Putamen (tissue), 1 donor: Measurements from ENCODE around the gene ENKD1.

Experiments
- DNase-seq: peaks from one replicate; pipeline ENCODE4 v3.0.0-alpha.2; 2016; ENCODE audit warnings: low spot score

The ENKD1 gene

GRCh38 chr16:67663151-67663876 lies 3.2 kb downstream of the ENKD1 start:
- no peak for DNase-seq

GRCh38 chr16:67662653-67663010 lies 3.9 kb downstream of the ENKD1 start:
- DNase-seq = no peak

GRCh38 chr16:67661886-67662652 lies 4.5 kb downstream of the ENKD1 start:
- no peak for DNase-seq

- no peak for DNase-seq
These were observed 5.3 kb downstream of the ENKD1 start for GRCh38 chr16:67661101-67661761.

- peak; percentile 98 for DNase-seq
These were observed 6.0 kb downstream of the ENKD1 start, which contains the start of gene PARD6A for GRCh38 chr16:67660564-67661028. TSS of gene PARD6A (plus strand) at chr16:67660960. CDS start at chr16:67661039, 79 bp downstream.

GRCh38 chr16:67659675-67660563 lies 6.6 kb downstream of the ENKD1 start, which contains the start of gene ACD:
TSS of gene ACD (minus strand) at chr16:67660260. CDS start at chr16:67660220, 40 bp downstream.
- peak; percentile 93 for DNase-seq

- DNase-seq = no peak
These were observed 7.5 kb downstream of the ENKD1 start for GRCh38 chr16:67658849-67659674.

- DNase-seq = no peak
These were observed 8.6 kb downstream of the ENKD1 start for GRCh38 chr16:67657751-67658518.

- DNase-seq = no peak
These were observed 9.4 kb downstream of the ENKD1 start for GRCh38 chr16:67657017-67657608.

- no peak for DNase-seq
These were observed 10.1 kb downstream of the ENKD1 start for GRCh38 chr16:67656344-67657016.

GRCh38 chr16:67655363-67655762 lies 11.2 kb downstream of the ENKD1 start:
- DNase-seq = no peak

- DNase-seq = no peak
These were observed 12.1 kb downstream of the ENKD1 start for GRCh38 chr16:67654403-67654911.

GRCh38 chr16:67653789-67654402 lies 12.7 kb downstream of the ENKD1 start:
- no peak for DNase-seq

GRCh38 chr16:67653128-67653788 lies 13.3 kb downstream of the ENKD1 start:
- no peak for DNase-seq

- no peak for DNase-seq
These were observed 13.9 kb downstream of the ENKD1 start for GRCh38 chr16:67652578-67653127.

GRCh38 chr16:67651847-67652246 lies 14.7 kb downstream of the ENKD1 start:
- no peak for DNase-seq

- no peak for DNase-seq
These were observed 15.5 kb downstream of the ENKD1 start for GRCh38 chr16:67651039-67651438.
